ENCODE results near the gene ASB9. TPM values are rescaled to one million over a fixed set of nuclear protein-coding genes. Genes with fewer than 3 reads are reported as not detected.

ASB9 gene
- total RNA-seq, 1 experiment from 2014 or later, result not detected

DNA sequence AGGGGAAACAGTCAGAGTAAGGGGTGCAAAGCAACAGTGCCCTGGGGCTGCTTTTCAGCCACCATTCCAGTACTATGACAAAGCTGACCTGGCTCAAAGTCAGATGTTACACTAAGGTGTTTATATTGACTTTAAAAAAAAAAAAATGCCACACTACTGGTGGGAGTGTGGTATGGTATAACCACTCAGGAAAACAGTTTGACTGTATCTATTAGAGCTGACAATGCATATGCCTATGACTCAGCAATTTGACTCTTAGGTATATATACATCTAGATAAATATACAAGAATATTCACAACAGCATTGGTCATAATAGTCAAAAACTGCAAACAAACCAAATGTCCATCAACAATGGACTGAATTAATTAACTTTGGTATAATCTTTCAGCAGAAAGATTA is 15.0 kb downstream of the ASB9 start:
- Histone ChIP-seq H3K14ac (ENCODE audit: insufficient read depth, low read length) (no peak overlapping the region), H4K20me1 (ENCODE audit: control insufficient read depth, insufficient read depth, insufficient read length) (no peaks in the 10 kb centered on the region), H3K27ac (ENCODE audit: insufficient read length, low read depth, low read length) (no peak overlapping the region), H2AK5ac (ENCODE audit: insufficient read length, low read length) (no peak overlapping the region), H3K4me1 (ENCODE audit: insufficient read depth, low read length) (no peaks in the 10 kb centered on the region), H4K91ac (ENCODE audit: insufficient read length, low read depth, low read length) (no peak overlapping the region), H3T11ph (ENCODE audit: low read length) (no peak overlapping the region), H4K5ac (ENCODE audit: insufficient read length, low read depth, low read length) (no peak overlapping the region), H3K4ac (ENCODE audit: low read depth, low read length) (no peak overlapping the region), H3K4me2 (ENCODE audit: insufficient read depth, insufficient read length, low read length) (no peak overlapping the region), H3K23ac (ENCODE audit: insufficient read length, low read depth, low read length) (no peak overlapping the region), H3K27me3 (ENCODE audit: insufficient read depth, low read length) (no peaks in the 10 kb centered on the region), H2BK5ac (ENCODE audit: insufficient read length, low read length) (no peak overlapping the region), H3K9me3 (ENCODE audit: control insufficient read depth, low read depth, low read length) (no peaks in the 10 kb centered on the region), H3K18ac (ENCODE audit: insufficient read length, low read depth, low read length) (no peak overlapping the region), H3K79me1 (ENCODE audit: insufficient read depth, low read depth, low read length, poor library complexity, severe bottlenecking) (no peaks in the 10 kb centered on the region), H3K23me2 (ENCODE audit: insufficient read length, low read depth, low read length, poor library complexity, severe bottlenecking) (no peaks in the 10 kb centered on the region), H3K56ac (ENCODE audit: insufficient read length, low read depth, low read length) (no peak overlapping the region), H3K9ac (ENCODE audit: extremely low read depth, insufficient read length, low read length) (no peak overlapping the region), H2AFZ (ENCODE audit: low read length) (no peak overlapping the region), H4K8ac (replicated peaks; ENCODE audit: insufficient read length, low read depth, low read length) (no peak overlapping the region), H2BK15ac (ENCODE audit: low read depth, low read length) (no peak overlapping the region), H2BK12ac (ENCODE audit: insufficient read length, low read depth, low read length) (no peak overlapping the region), H2BK20ac (ENCODE audit: low read depth, low read length, poor library complexity, severe bottlenecking) (no peak overlapping the region), H3K79me2 (ENCODE audit: insufficient read depth, low read length) (no peaks in the 10 kb centered on the region), H2BK120ac (ENCODE audit: low read depth, low read length, poor library complexity, severe bottlenecking) (no peak overlapping the region)
- Mint-ChIP-seq H3K9me3 (peaks cover 32 to 36% of the 10 kb centered on the region in 2 experiments), H3K4me1 (no peaks in the 10 kb centered on the region), H3K27ac (no peak overlapping the region), H3K27me3 (ENCODE audit: low read depth) (no peaks in the 10 kb centered on the region), H3K36me3 (ENCODE audit: insufficient read depth in 1 of 3, low read depth in 3 of 3) (no peaks in the 10 kb centered on the region; a peak in 2 of 7 replicates), H3K4me3 (no peak overlapping the region)
- no peak for DNase-seq
- TF ChIP-seq, protein P1, sequence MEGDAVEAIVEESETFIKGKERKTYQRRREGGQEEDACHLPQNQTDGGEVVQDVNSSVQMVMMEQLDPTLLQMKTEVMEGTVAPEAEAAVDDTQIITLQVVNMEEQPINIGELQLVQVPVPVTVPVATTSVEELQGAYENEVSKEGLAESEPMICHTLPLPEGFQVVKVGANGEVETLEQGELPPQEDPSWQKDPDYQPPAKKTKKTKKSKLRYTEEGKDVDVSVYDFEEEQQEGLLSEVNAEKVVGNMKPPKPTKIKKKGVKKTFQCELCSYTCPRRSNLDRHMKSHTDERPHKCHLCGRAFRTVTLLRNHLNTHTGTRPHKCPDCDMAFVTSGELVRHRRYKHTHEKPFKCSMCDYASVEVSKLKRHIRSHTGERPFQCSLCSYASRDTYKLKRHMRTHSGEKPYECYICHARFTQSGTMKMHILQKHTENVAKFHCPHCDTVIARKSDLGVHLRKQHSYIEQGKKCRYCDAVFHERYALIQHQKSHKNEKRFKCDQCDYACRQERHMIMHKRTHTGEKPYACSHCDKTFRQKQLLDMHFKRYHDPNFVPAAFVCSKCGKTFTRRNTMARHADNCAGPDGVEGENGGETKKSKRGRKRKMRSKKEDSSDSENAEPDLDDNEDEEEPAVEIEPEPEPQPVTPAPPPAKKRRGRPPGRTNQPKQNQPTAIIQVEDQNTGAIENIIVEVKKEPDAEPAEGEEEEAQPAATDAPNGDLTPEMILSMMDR (conservative IDR thresholded peaks at IDR 0.05), result no peak
